ENCODE measurements around the gene KLF18.
"Not testable (repeated sequence)": the region's sequence is repeated elsewhere in the genome, so short reads cannot be mapped to it uniquely, and the experiment has no call there.

Gene KLF18

DNA sequence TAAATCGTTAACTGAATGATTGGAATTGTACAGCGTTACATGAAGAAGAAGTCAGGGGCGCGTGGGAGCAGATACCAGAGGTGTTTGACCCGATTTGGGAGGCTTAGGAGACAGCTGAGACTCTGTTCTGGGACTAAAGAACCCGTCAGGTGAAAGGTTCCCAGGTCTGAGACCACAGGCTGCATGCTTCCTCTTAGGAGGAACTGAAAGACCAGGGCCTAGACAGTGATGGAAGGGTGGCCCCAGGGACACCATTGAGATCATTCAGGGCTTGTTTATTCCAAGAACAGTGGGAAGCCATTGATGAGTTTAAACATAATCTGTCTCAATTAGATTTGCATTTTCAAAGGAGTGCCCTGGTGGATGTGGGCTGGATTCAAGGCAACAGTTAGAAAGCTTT, 21.9 kb downstream of the KLF18 start:
- DNase-seq, result no peak

DNA sequence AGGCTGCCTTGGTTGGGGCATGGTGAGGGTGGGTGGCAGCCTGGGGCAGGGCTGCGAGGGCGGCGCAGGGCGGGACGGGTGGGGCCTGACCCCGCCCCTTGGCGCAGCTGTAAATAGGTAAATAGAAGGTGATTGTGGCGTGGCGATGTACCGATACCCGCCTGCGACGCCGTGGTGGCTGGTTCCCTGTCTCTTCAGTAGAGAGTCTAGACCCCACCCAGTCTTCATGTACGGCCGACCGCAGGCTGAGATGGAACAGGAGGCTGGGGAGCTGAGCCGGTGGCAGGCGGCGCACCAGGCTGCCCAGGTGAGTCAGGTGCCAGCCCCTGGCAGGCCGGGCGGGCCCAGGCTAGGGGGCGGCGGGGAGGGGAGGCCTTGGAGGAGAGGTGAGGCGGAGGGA, 22.7 kb downstream of the KLF18 start, which contains the start of gene KLF17:
Gene KLF17 (plus strand): TSS at position 140 of the 400 bp plus-strand sequence. CDS start 87 bp downstream, at position 227.
- no peak for DNase-seq

DNA sequence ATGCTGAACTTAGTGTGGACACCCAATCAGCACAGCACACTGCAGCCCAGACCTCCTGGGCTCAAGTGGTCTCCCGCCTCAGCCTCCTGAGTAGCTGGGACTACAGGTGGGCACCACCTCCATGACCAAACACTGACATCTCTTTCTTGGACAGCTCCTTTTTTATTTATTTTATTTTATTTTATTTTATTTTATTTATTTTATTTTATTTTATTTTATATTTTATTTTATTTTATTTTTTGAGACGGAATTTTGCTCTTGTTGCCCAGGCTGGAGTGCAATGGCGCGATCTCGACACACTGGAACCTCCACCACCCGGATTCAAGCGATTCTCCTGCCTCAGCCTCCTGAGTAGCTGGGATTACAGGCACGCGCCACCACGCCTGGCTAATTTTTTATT, 24.2 kb downstream of the KLF18 start:
- not testable (repeated sequence) for DNase-seq

DNA sequence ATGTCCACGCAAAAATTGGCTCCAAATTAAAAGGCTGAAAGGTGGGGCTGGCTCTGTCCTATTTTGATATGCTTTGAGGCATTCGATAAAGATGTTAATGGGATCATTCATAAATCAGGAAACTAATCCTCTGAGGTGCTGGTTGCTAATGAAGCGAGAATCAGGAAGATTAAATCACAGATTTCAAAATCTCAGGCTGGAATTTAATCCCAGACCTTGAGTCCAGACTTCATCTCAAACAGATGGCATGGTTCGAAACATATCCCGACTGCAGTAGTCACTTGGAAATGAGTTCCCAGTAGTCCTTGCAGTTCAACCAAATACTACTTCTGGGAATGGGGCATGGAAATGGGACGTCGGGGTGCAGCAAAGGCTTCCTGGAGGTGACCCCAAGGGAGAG, 27.3 kb downstream of the KLF18 start:
- DNase-seq, result no peak

DNA sequence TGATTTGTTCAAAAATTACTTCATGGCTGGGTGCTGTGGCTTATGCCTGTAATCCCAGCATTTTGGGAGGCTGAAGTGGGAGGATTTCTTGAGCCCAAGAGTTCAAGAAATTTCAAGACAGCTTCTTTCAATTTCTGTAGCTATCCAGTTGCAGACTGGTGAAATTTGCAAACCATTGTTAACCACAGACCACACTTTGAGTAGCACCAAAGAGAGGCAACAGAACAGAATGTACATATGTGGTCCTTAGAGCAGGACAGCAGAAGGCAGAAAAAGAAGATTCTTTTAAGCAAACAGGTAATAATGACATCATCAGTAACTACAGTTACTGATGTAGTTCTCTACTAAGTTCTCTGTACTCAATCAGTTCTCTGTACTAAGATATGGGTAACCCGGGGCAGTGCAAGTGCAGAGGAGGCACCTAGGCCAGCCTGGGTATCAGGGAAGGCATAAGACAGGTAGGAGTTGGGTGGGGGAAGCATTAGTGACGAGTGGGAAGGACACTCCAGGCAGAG, 28.3 kb downstream of the KLF18 start:
- DNase-seq, result no peak

DNA sequence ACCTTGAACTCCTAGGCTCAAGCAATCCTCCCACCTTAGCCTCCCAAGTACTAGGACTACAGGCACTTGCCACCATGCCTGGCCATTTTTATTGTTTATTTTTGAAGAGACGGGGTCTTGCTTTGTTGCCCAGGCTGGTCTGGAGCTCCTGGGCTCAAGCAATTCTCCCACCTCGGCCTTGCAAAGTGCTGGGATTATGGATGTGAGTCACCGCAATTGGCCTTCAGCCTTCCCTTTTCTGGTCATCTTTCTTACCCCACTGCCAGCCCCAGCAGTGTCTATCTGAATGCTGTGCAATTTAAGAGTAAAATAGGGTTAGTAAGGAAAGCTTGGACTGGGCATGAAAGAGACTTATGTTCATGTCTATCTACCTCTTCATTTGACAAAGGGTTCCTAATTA, 28.9 kb downstream of the KLF18 start:
- DNase-seq, result no peak

DNA sequence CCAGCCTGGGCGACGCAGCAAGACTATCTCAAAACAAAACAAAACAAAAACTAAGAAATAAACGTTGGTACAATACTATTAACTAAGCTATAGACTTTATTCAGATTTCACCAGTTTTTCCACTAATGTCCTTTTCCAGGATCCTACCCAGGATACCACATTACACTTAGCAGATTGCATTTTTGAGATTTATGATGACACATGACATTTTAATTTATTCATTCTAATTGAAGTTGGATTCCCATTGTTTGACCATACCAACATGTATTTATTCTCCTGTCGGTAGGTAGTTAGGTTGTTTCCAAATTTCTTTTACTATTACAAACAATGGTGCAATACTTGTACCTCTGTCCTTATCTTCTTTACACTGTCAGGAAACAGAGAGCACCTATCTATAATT, 29.6 kb downstream of the KLF18 start:
- no peak for DNase-seq

DNA sequence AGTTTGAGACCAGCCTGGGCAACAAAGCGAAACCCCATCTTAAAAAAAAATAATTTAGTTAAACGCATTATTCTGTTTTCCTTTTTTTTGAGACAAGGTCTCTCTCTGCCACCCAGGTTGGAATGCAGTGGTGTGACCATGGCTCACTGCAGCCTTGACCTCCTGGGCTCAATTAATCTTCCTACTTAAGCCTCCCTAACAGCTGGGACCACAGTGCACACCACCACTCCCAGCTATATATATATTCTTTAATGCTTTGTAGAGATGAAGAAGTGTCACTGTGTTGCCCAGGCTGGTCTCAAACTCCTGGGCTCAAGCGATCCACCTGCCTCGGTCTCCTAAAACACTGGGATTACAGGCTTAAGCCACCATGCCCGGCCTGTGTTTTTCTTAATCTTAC, 30.5 kb downstream of the KLF18 start:
- no peak for DNase-seq

DNA sequence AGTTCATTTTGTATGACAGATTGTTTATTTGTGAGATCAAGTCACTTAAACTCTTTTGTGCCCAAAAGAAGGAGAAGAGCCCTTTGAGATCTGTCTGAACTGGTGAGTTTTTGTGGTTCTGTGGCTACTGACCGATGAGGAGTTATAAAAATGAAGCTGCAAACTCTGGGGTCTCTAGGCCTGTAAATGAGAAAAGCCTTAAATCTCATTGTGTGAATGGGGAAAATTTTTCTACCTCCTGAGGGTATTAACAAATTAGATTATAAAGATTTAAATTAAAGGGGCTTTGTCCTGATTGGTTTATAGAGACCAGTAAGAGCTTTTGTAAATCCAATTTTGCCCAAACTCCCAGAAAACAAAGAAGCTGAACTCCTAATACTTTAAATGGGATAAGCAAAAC, 32.5 kb downstream of the KLF18 start:
- no peak for DNase-seq

DNA sequence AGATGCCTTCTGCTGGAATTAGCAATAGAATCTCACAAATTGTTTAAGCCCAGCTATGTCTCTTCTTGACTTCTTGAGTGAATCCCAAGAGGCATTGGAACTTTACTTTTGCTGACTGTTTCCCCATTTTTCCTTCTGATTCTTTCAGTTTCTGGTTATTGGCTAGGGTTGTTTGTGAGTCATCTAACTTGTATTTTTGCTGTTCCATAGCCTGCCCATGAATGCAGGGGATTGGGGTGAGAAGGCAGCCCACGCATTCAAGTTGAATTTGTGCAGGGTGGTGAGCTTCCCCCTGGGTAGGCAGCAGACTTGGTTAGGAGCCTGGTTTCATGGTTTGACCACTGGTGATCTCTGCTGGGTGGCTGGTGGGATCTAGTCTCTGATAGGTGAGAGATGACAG, 33.2 kb downstream of the KLF18 start:
- no peak for DNase-seq

DNA sequence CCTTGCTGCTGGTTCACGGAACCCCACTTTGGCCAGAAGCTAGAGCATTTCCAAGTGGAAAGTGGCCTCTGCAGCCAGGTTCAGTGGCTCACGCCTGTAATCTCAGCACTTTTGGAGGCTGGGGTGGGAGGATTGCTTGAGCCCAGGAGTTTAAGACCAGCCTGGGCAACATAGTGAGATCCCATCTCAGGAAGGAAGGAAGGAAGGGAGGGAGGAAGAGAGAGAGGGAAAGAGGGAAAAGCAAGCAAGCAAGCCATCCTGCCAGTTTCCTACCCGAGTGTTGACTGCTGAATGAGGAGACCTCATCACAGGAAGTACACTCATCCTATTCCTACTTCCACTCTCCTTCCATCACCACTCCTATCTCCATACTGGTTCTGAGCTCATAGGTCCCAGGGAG, 35.6 kb downstream of the KLF18 start:
- no peak for DNase-seq

DNA sequence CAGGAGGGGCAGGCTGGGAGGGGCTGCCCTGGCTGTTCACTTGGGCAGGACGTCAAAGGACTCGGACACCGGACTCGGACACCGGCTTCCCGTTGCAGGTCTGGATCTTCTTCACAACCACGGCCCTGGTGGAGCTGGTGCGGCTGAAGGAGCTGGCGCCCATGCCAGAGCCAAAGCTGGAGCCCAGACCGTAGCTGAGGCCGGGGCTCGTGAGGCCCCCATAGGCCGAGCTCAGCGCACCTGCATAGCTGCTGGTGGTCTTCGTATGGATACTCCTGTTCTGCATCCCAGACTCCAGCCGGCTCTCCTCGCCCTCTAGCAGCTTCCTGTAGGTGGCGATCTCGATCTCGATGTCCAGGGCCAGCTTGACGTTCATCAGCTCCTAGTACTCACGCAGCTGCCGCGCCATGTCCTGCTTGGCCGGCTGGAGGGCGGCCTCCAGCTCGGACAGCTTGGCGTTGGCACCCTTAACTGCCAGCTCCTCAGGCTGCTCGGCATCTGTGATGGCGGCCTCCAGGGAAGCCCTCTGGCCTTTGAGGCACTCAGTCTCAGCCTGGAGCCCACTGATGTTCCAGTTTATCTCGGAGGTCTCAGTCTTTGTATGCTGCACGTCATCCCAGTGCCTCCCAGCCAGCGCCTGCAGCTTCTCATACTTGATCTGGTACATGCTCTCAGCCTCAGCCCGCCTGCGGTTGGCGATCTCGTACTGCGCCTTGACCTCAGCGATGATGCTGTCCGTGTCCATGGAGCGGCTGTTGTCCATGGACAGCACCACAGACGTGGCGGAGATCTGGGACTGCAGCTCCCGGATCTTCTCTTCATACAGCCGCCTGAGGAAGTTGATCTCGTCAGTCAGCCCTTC, 37.9 kb downstream of the KLF18 start:
- DNase-seq, result no peak

DNA sequence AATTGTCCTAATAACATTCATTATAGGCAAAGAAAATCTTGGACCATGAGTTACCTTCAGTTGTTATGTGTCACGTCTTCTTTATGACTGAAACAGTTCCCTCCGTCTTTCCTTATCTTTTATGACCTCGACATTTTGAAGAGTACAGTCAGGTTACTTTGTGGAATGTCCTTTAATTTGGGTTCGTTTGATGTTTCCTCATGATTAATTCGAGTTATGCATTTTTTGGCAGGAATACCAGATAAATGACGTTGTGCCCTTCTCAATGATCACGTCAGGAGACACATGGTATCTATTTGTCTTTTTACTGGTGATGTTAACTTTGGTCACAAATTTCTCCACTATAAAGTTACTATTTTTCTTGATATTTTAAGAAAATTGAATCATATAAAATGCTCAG, 40.1 kb downstream of the KLF18 start:
- DNase-seq, result no peak

DNA sequence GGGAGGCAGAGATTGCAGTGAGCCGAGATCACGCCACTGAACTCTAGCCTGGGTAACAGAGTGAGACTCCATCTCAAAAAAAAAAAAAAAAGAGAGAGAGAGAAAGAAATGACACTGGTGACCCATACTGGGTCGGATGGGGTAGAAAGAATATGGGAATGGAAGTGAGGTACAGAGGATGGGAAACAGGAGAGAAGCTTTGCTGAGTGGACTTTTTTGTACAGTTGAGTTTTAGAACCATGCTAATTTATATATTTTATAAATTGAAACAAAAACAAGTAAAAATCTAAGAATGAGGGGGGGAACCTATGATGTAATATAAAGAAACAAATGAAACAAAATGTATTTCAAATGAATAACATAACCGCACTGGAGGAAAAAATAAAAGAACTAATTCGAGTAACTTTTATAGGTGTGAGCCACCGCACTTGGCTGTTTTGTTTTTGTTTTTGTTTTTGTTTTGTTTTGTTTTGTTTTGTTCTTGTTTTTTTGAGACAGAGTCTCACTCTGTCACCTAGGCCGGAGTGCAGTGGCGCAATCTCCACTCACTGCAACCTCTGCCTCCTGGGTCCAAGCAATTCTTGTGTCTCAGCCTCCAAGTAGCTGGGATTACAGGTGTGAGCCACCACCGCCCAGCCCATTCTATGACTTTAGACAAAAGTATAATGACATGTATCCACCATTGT, 41.1 kb downstream of the KLF18 start:
- no peak for DNase-seq

DNA sequence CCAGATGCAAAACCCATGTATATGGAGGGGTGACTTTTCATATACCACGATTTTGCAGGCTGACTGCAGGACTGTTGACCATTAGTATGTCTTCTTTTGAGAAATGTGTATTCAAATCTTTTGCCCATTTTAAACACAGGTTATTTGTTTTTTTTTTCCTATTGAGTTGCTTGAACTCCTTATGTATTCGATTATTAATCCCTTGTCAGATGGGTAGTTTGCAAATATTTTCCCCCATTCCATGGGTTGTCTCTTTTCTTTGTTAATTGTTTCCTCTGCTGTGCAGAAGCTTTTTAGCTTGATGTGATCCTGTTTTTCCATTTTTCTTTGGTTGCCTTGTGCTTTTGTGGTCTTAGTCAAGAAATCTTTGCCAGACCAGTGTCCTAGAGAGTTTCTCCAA, 47.4 kb downstream of the KLF18 start:
- DNase-seq, result no peak

DNA sequence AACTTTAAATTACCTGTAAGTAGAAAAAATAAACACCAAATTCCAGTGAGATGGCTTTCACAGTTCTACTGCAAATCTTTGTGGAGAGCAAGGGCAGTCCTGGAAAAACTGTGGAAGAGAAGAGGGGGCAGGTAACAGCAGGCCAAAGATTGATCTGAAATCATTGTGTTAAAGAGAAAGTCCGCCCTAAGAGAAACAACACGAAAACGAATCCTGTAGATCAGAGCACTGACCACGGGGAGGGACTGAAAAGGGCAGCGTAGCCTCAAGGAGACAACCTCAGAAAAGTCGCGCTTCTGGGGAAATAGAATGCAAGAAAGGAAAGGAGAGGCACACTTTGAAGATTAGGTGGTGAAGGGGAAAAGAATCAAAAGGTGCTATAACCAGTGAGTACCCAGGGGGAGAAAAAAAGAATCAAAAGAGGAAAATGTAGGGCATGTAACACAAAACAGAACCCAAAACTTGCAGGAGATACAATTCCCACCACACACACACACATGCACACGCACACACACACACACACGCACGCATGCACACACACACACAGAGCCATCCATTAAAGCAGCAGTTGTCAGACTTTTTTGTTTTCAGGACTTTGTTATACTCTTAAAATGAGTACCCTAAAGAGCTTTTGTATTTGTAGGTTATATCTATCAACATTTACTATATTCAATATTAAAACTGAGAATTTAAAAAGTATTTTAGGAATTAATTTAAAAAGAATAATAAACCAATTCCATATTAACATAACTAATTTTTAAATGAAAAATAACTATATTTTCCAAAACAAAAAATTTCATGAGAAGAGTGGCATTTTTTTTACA, 50.8 kb downstream of the KLF18 start:
- DNase-seq, result no peak

DNA sequence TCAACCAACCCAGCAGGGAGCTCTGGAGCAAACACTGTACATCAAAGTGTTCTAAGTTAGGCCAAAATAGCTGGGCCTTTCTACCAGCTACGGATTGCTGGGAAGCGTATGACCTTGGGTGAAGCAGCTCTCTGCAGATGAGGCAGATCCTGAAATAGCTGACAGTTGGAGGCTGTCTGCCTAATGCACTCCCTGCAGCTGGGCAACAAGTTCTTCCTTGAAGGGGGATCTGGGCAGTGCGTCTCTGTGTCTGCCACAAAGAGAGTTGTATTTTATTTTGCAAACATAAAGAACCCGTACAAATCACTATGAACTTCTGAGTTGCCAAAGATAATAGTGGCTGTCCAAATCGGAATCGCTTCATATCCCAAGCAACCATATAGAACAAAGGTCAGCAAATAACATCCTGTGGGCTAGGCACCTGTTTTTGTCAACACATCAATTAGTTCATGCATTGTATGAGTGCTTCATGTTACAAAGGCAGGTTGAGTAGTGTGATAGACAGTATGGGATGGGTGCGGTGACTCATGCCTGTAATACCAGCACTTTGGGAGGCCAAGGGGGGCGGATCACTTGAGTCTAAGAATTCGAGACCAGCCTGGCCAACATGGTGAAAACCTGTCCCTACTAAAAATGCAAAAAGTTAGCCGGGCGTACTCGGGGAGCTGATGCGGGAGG, 51.9 kb downstream of the KLF18 start:
- no peak for DNase-seq

All from activated CD4-positive, alpha-beta T cell treated with anti-CD3 and anti-CD28 coated beads, Interleukin-10, Interleukin-2, amounts not matched to agents 100 ng/mL and 50 ng/mL, durations not matched to agents 16 hours and 8 hours (primary cell).